Loucy (cell line): ENCODE measurements around the gene WIPI1.
"Not testable (repeated sequence)": the region's sequence is repeated elsewhere in the genome, so short reads cannot be mapped to it uniquely, and the experiment has no call there.

Experiments
- CTCF ChIP-seq: fragments of 200-600 bp; sonication (generic); conservative IDR thresholded peaks from 2 replicates; pipeline ENCODE4 v1.5.1; 2014; ENCODE audit warnings: mild to moderate bottlenecking, antibody characterized with exemption, low read length
- EZH2phosphoT487 ChIP-seq: fragments of 200-600 bp; IDR thresholded peaks from 2 replicates; pipeline ENCODE4 v1.6.1; 2018; ENCODE audit warnings: antibody characterized with exemption, mild to moderate bottlenecking, moderate library complexity, borderline replicate concordance

- not testable (repeated sequence) for TF ChIP-seq CTCF, EZH2phosphoT487
These were observed 43.4 kb downstream of the WIPI1 start for GRCh38 chr17:68413597-68414560.
